GM21825 (cell line): ENCODE data around the gene SAA2.
"Not testable (repeated sequence)": the region's sequence is repeated elsewhere in the genome, so short reads cannot be mapped to it uniquely, and the experiment has no call there.

Source experiments
- ATAC-seq: cut with Tn5 transposase; IDR thresholded peaks from one replicate; pipeline ENCODE4 v1.9.1; 2021; ENCODE audit warnings: mild to moderate bottlenecking, moderate library complexity; ENCODE audit not compliant: unreplicated experiment

The SAA2 gene

GRCh38 chr11:18197738-18198137 lies 50.7 kb downstream of the SAA2 start:
- not testable (repeated sequence) for ATAC-seq

- no peak for ATAC-seq
Measured at GRCh38 chr11:18196532-18196931, 51.9 kb downstream of the SAA2 start.
